HepG2 (cell line): ENCODE results near the gene TC2N. TPM values are rescaled to one million over a fixed set of nuclear protein-coding genes. Genes with fewer than 3 reads are reported as not detected.

Source experiments
- ATAC-seq: fragments of 200-7000 bp; cut with Tn5 transposase; 3 replicates; pipeline ENCODE4 v1.9.1; 2020; ENCODE audit warnings: mild to moderate bottlenecking, moderate library complexity
- BruUV-seq: library from RNA; stranded (reverse); fragments of 400-500 nt; replicated peaks from 2 replicates; lab custom pipeline; 2021; lab: Mats Ljungman, UMichigan
- CTCF ChIA-PET: fragments of 300-600 bp; formaldehyde crosslinking; extraction: SDS; loops from one replicate; lab custom pipeline; 2021; ENCODE audit warnings: low total read pairs, inconsistent platforms, low intra/inter-chr PET ratio; lab: Yijun Ruan, JAX
- POLR2A ChIA-PET: fragments of 350-600 bp; sonication (Branson Sonifier 250); formaldehyde crosslinking; loops from one replicate; lab custom pipeline; 2020; ENCODE audit warnings: antibody characterized with exemption, inconsistent platforms; lab: Yijun Ruan, JAX
- DNase-seq: peaks from one replicate; pipeline ENCODE4 v3.0.0-alpha.2; 2015; ENCODE audit warnings: low spot score
- FAIRE-seq: peaks from 3 replicates; lab custom pipeline; 2011; peaks lifted over from hg19 to GRCh38; lab: Jason Lieb, UNC
- H2AFZ ChIP-seq: one replicate; pipeline ENCODE4 v1.6.1; 2011; ENCODE audit warnings: low read length, inconsistent platforms
- H3K27ac ChIP-seq: fragments of 300-600 bp; 3 replicates; pipeline ENCODE4 v1.8.0; 2011; ENCODE audit warnings: mixed run types, mild to moderate bottlenecking, mixed read lengths, low read length, inconsistent platforms; ENCODE audit not compliant: insufficient read depth; ENCODE audit errors: extremely low read length
- H3K27me3 ChIP-seq, 2 experiments: fragments of 200-600 bp in 1 of 2; 2 replicates in 1 of 2; 3 replicates in 1 of 2; pipeline versions ENCODE4 v1.6.0 to v1.8.0; 2011; ENCODE audit warnings: low read length in 2 of 2, mild to moderate bottlenecking in 2 of 2, moderate library complexity in 2 of 2, inconsistent platforms in 1 of 2; ENCODE audit not compliant: insufficient read depth in 2 of 2, control insufficient read depth in 1 of 2
- H3K36me3 ChIP-seq, 2 experiments: fragments of 200-600 bp in 1 of 2; replicated peaks in 1 of 2; 2 replicates in 1 of 2; 3 replicates in 1 of 2; pipeline versions ENCODE4 v1.5.1 to v1.8.0; 2011; ENCODE audit warnings: low read length in 2 of 2, inconsistent platforms in 1 of 2; ENCODE audit not compliant: insufficient read depth in 2 of 2, control insufficient read depth in 1 of 2
- H3K4me1 ChIP-seq: 2 replicates; pipeline ENCODE4 v1.5.1; 2012; ENCODE audit warnings: low read length, inconsistent platforms; ENCODE audit not compliant: insufficient read depth
- H3K4me2 ChIP-seq: 2 replicates; pipeline ENCODE4 v1.6.0; 2011; ENCODE audit warnings: low read depth, low read length, inconsistent platforms
- H3K4me3 ChIP-seq, 3 experiments: fragments of 200-600 bp in 1 of 3; sonication (generic), shearing (Covaris generic) in 1 of 3; replicated peaks in 1 of 3; 2 replicates each; pipeline ENCODE4 v1.5.1; 2011 to 2016; ENCODE audit warnings: low read length in 3 of 3, inconsistent platforms in 2 of 3, low read depth in 2 of 3, mild to moderate bottlenecking in 2 of 3, control low read depth in 1 of 3, mixed read lengths in 1 of 3; ENCODE audit not compliant: insufficient read depth in 1 of 3
- H3K79me2 ChIP-seq: one replicate; pipeline ENCODE4 v1.6.1; 2011; ENCODE audit warnings: low read length, inconsistent platforms; ENCODE audit not compliant: insufficient read depth
- H3K9ac ChIP-seq: 2 replicates; pipeline ENCODE4 v1.6.0; 2011; ENCODE audit warnings: mild to moderate bottlenecking, low read depth, low read length, inconsistent platforms; ENCODE audit not compliant: insufficient read depth
- H3K9me3 ChIP-seq: 2 replicates; pipeline ENCODE4 v1.5.1; 2012; ENCODE audit warnings: mild to moderate bottlenecking, low read length
- H4K20me1 ChIP-seq: 2 replicates; pipeline ENCODE4 v1.6.0; 2011; ENCODE audit warnings: inconsistent platforms, mild to moderate bottlenecking, low read length, moderate library complexity; ENCODE audit not compliant: insufficient read depth
- ARNT ChIP-seq: fragments of 450-650 bp; IDR thresholded peaks from 2 replicates; pipeline ENCODE4 v1.6.1; 2017
- FIP1L1 ChIP-seq: fragments of 200-400 bp; formaldehyde crosslinking; IDR thresholded peaks from 2 replicates; pipeline ENCODE4 v1.6.1; 2018; ENCODE audit warnings: low read depth, mild to moderate bottlenecking, low read length, moderate library complexity, borderline replicate concordance; ENCODE audit not compliant: insufficient read depth
- HES4 ChIP-seq: sonication (generic); formaldehyde crosslinking; IDR thresholded peaks from 2 replicates; pipeline ENCODE4 v1.9.0; 2021; ENCODE audit warnings: mild to moderate bottlenecking, missing genetic modification reagents, borderline replicate concordance
- IKZF4 ChIP-seq: sonication (generic); formaldehyde crosslinking; IDR thresholded peaks from 2 replicates; pipeline ENCODE4 v1.5.1; 2020; ENCODE audit warnings: borderline replicate concordance, mild to moderate bottlenecking, low read depth, missing genetic modification reagents; ENCODE audit errors: not compliant biosample characterization
- MAFF ChIP-seq: IDR thresholded peaks from 2 replicates; pipeline ENCODE4 v1.6.1; 2011; ENCODE audit warnings: low read depth, low read length, improper control_type of control experiment
- RBFOX2 ChIP-seq: fragments of 200-400 bp; formaldehyde crosslinking; IDR thresholded peaks from 2 replicates; pipeline ENCODE4 v1.6.1; 2017; ENCODE audit warnings: low read depth, mild to moderate bottlenecking, low read length
- STAG1 ChIP-seq: sonication (generic); formaldehyde crosslinking; IDR thresholded peaks from 2 replicates; pipeline ENCODE4 v1.4.0; 2020; ENCODE audit warnings: missing genetic modification reagents
- STAT6 ChIP-seq: sonication (generic); formaldehyde crosslinking; IDR thresholded peaks from 2 replicates; pipeline ENCODE4 v1.4.0; 2020; ENCODE audit warnings: missing genetic modification reagents, mild to moderate bottlenecking, borderline replicate concordance
- YY1 ChIP-seq: IDR thresholded peaks from 2 replicates; pipeline ENCODE4 v1.6.1; 2011; ENCODE audit warnings: low read length, low read depth, moderate library complexity, mild to moderate bottlenecking; ENCODE audit not compliant: insufficient read depth, insufficient replicate concordance
- ZNF225 ChIP-seq: sonication (generic); formaldehyde crosslinking; IDR thresholded peaks from 2 replicates; pipeline ENCODE4 v1.4.0; 2020; ENCODE audit warnings: mild to moderate bottlenecking, missing genetic modification reagents
- ZNF256 ChIP-seq: sonication (generic); formaldehyde crosslinking; conservative IDR thresholded peaks from 2 replicates; pipeline ENCODE4 v1.4.0; 2020; ENCODE audit warnings: missing genetic modification reagents
- ZNF30 ChIP-seq: sonication (generic); formaldehyde crosslinking; IDR thresholded peaks from 2 replicates; pipeline ENCODE4 v1.5.0; 2020; ENCODE audit warnings: mild to moderate bottlenecking, missing genetic modification reagents
- ZNF574 ChIP-seq: sonication (generic); formaldehyde crosslinking; IDR thresholded peaks from 2 replicates; pipeline ENCODE4 v1.4.0; 2020; ENCODE audit warnings: missing genetic modification reagents
- ZSCAN20 ChIP-seq: sonication (generic); formaldehyde crosslinking; IDR thresholded peaks from 2 replicates; pipeline ENCODE4 v1.4.0; 2020; ENCODE audit warnings: missing genetic modification reagents, mild to moderate bottlenecking, borderline replicate concordance
- WGBS: methylation state at CpG from one replicate; pipeline ENCODE4 v1.1.6; 2017; ENCODE audit warnings: low lambda C conversion rate; 5-methylcytosine and 5-hydroxymethylcytosine counted together
- in situ Hi-C: cut with HindIII; loops from 2 replicates; pipeline ENCODE4 v1.10.0; 2017; ENCODE audit warnings: low pct_unique_long_range_greater_than_20kb; ENCODE audit not compliant: extremely low pct_ligation_motif_present
- intact Hi-C: fragments of 100-400 bp; cut with micrococcal nuclease; formaldehyde crosslinking; loops from one replicate; pipeline ENCODE4 v1.10.0; 2022; ENCODE audit not compliant: unreplicated experiment
- polyA plus RNA-seq, 8 experiments: library from polyadenylated mRNA; depleted of rRNA in 3 of 8; stranded (reverse) in 7 of 8; unstranded in 1 of 8; fragments of >200 nt; fragmentation: Illumina TruSeq in 4 of 8; extraction: Trizol in 4 of 8; gene quantifications; 2 replicates each; pipeline versions ENCODE4 v1.2.1 to v1.2.3, GENCODE V29; 2011 to 2016; ENCODE audit warnings: low read depth in 4 of 8, missing spikeins in 1 of 8, mixed read lengths in 1 of 8; ENCODE audit not compliant: insufficient read depth in 1 of 8
- total RNA-seq, 5 experiments: library from RNA; depleted of rRNA; stranded (reverse); fragments of >200 nt; fragmentation: Illumina TruSeq; extraction: Trizol; gene quantifications; 2 replicates each; pipeline ENCODE4 v1.2.3, GENCODE V29; 2016; ENCODE audit warnings: low read depth in 1 of 5

TC2N gene
- total and polyA plus RNA-seq, 2 of the 13 experiments (the other 11 are each of a cell fraction or from before 2014, with no cell fraction given): 0.03 TPM; not detected in 1

- no peaks in the 10 kb centered on the region for H3K27me3 ChIP-seq
- no TSS peak for BruUV-seq
- no peaks in the 10 kb centered on the region for H3K79me2 ChIP-seq
- ATAC-seq (no peak), DNase-seq (no peak), FAIRE-seq (no peak)
- TF ChIP-seq STAG1 (CRISPR knock-in tag) (0 out of 2 replicates have a peak, but pooled peaks have one; percentile 6), RBFOX2 (no peak)
- intact Hi-C loops: no loop called here
- WGBS: 48% methylated on average over 6 of the region's 6 CpGs
- no peaks in the 10 kb centered on the region for H3K9me3 ChIP-seq
- POLR2A ChIA-PET: no interaction called here
- in situ Hi-C loops: no loop called here
- no peak overlapping the region for H3K4me3 ChIP-seq
- H3K36me3 ChIP-seq: no peaks in the 10 kb centered on the region
- CTCF ChIA-PET: no interaction called here
- no peak overlapping the region for H2AFZ ChIP-seq
- no peak overlapping the region for H3K9ac ChIP-seq
- H3K27ac ChIP-seq: no peak overlapping the region
- H3K4me2 ChIP-seq: no peak overlapping the region
- H3K4me1 ChIP-seq: no peaks in the 10 kb centered on the region; the same call in 1 of the 2 replicates
- no peaks in the 10 kb centered on the region for H4K20me1 ChIP-seq
Observed at GRCh38 chr14:91884664-91885063, 17.3 kb upstream of the TC2N start.

GRCh38 chr14:91883753-91884152 is 16.4 kb upstream of the TC2N start:
- POLR2A ChIA-PET: no interaction called here
- 70% methylated on average over 8 of the region's 9 CpGs for WGBS
- intact Hi-C loops: no loop called here
- no peaks in the 10 kb centered on the region; the same call in 1 of the 2 replicates for H3K4me1 ChIP-seq
- TF ChIP-seq STAT6 (CRISPR knock-in tag): no peak
- no peak for TF ChIP-seq ZNF225 (CRISPR knock-in tag)
- no peak for TF ChIP-seq YY1
- TF ChIP-seq IKZF4 (CRISPR knock-in tag): no peak
- TF ChIP-seq ZNF574: no peak
- TF ChIP-seq HES4: no peak
- no peak for TF ChIP-seq ZNF256
- TF ChIP-seq ZSCAN20 (CRISPR knock-in tag): no peak
- TF ChIP-seq ZNF30 (CRISPR knock-in tag): no peak
- TF ChIP-seq FIP1L1: no peak
- no peak for TF ChIP-seq MAFF
- no peak for TF ChIP-seq ARNT
- no peak overlapping the region for H3K9ac ChIP-seq
- no peak overlapping the region for H2AFZ ChIP-seq
- DNase-seq (no peak), FAIRE-seq (no peak), ATAC-seq (no peak)
- H3K9me3 ChIP-seq: no peaks in the 10 kb centered on the region
- no peak overlapping the region for H3K4me2 ChIP-seq
- H3K36me3 ChIP-seq: no peaks in the 10 kb centered on the region
- H4K20me1 ChIP-seq: no peaks in the 10 kb centered on the region
- in situ Hi-C loops: no loop called here
- no peaks in the 10 kb centered on the region for H3K79me2 ChIP-seq
- H3K4me3 ChIP-seq: no peak overlapping the region
- CTCF ChIA-PET: no interaction called here
- H3K27ac ChIP-seq: no peak overlapping the region
- no TSS peak for BruUV-seq
- H3K27me3 ChIP-seq: no peaks in the 10 kb centered on the region
